Ureter (tissue), 1 donor: ENCODE measurements around the gene DPH5. TPM values are rescaled to one million over a fixed set of nuclear protein-coding genes. Genes with fewer than 3 reads are reported as not detected.

Source experiments
- DNase-seq: peaks from one replicate; pipeline ENCODE4 v3.0.0-alpha.2; 2020; ENCODE audit warnings: low spot score
- total RNA-seq: library from RNA; stranded (reverse); gene quantifications from one replicate; pipeline ENCODE4 v1.2.4, GENCODE V29; 2023
- donor health status: DM: yes; HTN: yes; CAD: no.

The DPH5 gene
- total RNA-seq, 1 donor from 2014 or later, result 31.7 TPM

- DNase-seq, result no peak
Measured at GRCh38 chr1:101030881-101031280, 5.3 kb upstream of the DPH5 start.

GRCh38 chr1:101029184-101029583 is 3.6 kb upstream of the DPH5 start:
- no peak for DNase-seq

GRCh38 chr1:101028466-101028865 is 2.9 kb upstream of the DPH5 start:
- DNase-seq, result no peak

GRCh38 chr1:101027194-101027772 is 1.7 kb upstream of the DPH5 start:
- no peak for DNase-seq

GRCh38 chr1:101026430-101026788 is 825 bp upstream of the DPH5 start:
- no peak for DNase-seq

- no peak for DNase-seq
Measured at GRCh38 chr1:101025283-101025656, 314 bp downstream of the DPH5 start.

- no peak for DNase-seq
Measured at GRCh38 chr1:101022294-101022693, 3.3 kb downstream of the DPH5 start.

GRCh38 chr1:101017448-101017847 is 8.1 kb downstream of the DPH5 start:
- DNase-seq, result no peak

GRCh38 chr1:101013776-101014175 is 11.8 kb downstream of the DPH5 start:
- DNase-seq, result no peak

GRCh38 chr1:101008229-101008834 is 17.3 kb downstream of the DPH5 start:
- DNase-seq, result no peak

GRCh38 chr1:101006553-101006952 is 19.0 kb downstream of the DPH5 start:
- no peak for DNase-seq

- no peak for DNase-seq
Measured at GRCh38 chr1:101005871-101006270, 19.7 kb downstream of the DPH5 start.

GRCh38 chr1:101005183-101005582 is 20.4 kb downstream of the DPH5 start:
- no peak for DNase-seq

- no peak for DNase-seq
Measured at GRCh38 chr1:101004670-101005069, 20.9 kb downstream of the DPH5 start.

- no peak for DNase-seq
Measured at GRCh38 chr1:101004061-101004460, 21.5 kb downstream of the DPH5 start.

GRCh38 chr1:101003012-101003650 is 22.5 kb downstream of the DPH5 start:
- no peak for DNase-seq

- DNase-seq, result no peak
Measured at GRCh38 chr1:101002551-101002950, 23.0 kb downstream of the DPH5 start.

- no peak for DNase-seq
Measured at GRCh38 chr1:101000131-101000873, 25.3 kb downstream of the DPH5 start.

- DNase-seq, result no peak
Measured at GRCh38 chr1:100998426-100998825, 27.2 kb downstream of the DPH5 start.

- DNase-seq, result no peak
Measured at GRCh38 chr1:100995198-100995988, 30.2 kb downstream of the DPH5 start.

GRCh38 chr1:100989306-100990077 is 36.1 kb downstream of the DPH5 start:
- no peak for DNase-seq
